Measurements from ENCODE around the gene FCHSD1.

FCHSD1 gene

DNA sequence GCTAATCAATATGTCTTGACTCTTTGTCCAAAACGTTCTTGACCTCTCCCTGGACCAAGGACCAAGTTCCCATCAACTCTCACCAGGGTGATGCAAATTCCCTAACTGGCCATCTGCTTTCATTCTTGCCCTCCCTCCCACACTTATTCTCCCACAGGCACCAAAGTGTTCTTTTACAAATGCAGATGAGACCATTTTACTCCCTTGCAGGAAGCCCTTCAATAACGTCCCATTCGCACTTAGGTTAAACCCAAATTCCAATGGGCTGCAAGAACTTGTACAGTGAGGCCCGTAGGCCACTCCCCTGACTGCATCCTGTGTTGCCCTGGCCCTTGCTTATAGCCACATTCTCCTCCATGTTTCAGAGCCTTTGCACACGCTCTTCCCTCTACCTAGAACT, 23.5 kb upstream of the FCHSD1 start:
- TF ChIP-seq, protein P1, sequence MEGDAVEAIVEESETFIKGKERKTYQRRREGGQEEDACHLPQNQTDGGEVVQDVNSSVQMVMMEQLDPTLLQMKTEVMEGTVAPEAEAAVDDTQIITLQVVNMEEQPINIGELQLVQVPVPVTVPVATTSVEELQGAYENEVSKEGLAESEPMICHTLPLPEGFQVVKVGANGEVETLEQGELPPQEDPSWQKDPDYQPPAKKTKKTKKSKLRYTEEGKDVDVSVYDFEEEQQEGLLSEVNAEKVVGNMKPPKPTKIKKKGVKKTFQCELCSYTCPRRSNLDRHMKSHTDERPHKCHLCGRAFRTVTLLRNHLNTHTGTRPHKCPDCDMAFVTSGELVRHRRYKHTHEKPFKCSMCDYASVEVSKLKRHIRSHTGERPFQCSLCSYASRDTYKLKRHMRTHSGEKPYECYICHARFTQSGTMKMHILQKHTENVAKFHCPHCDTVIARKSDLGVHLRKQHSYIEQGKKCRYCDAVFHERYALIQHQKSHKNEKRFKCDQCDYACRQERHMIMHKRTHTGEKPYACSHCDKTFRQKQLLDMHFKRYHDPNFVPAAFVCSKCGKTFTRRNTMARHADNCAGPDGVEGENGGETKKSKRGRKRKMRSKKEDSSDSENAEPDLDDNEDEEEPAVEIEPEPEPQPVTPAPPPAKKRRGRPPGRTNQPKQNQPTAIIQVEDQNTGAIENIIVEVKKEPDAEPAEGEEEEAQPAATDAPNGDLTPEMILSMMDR (IDR thresholded peaks at IDR 0.05; ENCODE audit: insufficient read depth, low read depth, low read length, missing control alignments): no peak
- no peak overlapping the region for H3K4me3 ChIP-seq (ENCODE audit: low read length)

DNA sequence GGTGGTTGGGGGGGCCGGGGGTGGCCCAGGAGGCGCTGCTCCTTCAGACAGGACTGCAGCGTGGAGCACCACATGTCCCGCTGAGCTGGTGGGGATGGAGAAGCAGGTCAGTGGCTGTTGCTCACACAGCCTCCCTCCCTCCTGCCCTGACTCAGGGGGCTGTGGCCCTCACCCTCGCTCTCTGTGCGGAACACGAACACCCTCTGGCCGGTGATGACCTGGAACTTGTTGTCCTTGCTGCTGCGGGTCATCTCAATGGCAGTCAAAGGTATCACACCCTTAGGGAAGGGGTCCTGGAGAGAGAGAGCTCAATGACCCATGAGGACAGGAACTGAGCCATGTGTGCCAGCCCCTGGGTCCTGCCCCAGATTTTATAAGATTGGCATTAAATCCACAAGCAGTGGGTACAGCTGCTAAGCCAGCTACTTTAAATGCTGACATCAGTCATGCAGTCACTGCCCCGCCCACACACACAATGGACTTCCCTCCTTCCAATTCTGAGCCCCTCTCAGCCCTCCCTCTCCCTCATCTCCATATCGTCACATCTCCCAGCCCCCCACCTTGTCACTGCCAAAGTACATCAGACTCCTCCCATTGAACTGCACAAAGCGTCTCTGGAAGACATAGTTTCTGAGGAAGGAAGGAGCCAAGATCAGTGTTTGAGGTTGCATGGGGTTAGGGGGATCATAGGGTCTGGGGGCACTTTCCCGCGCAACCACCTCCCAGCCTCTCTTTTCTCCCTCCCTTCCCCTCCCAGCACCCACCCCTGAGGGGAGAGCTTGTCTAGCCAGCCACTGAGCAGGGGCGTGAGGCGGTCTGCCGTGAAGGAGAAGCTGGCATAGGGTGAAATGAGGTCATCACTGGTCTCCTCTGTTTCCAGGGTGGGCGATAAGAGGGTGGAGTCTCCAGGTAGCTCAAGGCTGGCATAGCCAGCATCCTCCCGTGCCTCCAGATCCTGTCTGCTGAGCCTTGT, 21.9 kb upstream of the FCHSD1 start:
- TF ChIP-seq, protein P1 (IDR thresholded peaks at IDR 0.05; ENCODE audit: insufficient read depth, low read depth, low read length, missing control alignments): no peak
- no peak overlapping the region for H3K4me3 ChIP-seq (ENCODE audit: low read length)
- no peak for DNase-seq (ENCODE audit: low read depth)

More for the DNA sequence above, 23.5 kb upstream of the FCHSD1 start:
- DNase-seq (ENCODE audit: low read depth): no peak

DNA sequence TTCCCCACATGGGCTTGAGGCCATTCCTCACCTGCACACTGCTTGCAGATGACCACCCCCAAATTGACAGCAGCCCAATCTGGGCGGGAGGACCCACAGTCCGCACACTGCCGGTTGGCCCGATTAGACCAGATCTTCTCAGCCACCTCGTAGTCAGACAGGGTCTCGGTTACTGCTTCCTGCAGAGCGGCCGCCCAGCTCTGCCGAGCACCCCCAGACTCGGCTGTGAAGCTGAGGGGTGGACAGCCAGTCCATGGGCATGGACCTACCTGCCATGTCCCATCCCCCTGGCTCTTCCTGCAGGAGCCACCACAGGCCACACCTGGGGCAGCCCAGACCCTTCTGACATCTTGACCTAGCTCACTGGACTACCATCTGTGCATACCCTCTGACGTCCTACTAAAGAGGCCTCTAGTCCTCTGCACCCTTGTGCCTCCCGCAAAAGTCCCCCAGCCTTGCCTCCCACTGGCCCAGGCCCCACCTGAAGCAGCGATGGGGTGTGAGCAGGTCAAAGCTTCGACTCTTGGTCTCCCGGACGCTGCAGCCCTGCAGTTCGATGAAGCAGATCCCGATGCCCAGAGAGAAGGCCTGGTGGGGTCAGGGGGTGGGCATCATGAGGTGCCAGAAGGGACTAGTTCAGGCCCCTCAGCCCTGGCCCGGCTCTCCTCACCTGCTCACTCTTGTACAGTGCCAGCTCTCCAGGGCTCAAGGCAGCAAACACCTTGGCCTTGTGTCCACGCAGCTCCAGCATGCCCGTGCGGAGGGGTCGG, 21.0 kb upstream of the FCHSD1 start:
- TF ChIP-seq, protein P1 (IDR thresholded peaks at IDR 0.05; ENCODE audit: insufficient read depth, low read depth, low read length, missing control alignments): no peak
- H3K4me3 ChIP-seq (ENCODE audit: low read length): no peak overlapping the region
- DNase-seq (ENCODE audit: low read depth): no peak

DNA sequence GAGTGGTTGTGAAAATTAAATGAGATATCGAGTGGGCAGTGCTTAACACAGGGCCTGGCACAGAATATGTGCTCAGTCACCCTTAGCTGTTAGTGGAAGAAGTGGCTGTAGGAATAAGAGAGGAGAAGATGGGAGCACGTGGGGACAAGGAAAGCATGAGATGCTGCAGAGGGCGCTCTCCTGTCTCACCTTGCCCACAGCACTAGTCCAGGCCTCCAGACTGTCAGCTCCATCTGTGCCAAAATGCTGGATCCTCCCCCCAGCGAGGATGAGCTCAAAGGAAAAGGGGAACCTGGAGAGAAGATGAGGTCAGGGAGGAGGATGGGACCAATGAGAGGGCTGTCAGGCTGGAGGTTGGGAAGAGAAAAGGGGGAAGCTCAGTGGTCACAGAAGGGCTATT, 18.3 kb upstream of the FCHSD1 start:
- no peak for DNase-seq (ENCODE audit: low read depth)
- TF ChIP-seq, protein P1 (IDR thresholded peaks at IDR 0.05; ENCODE audit: insufficient read depth, low read depth, low read length, missing control alignments): no peak

DNA sequence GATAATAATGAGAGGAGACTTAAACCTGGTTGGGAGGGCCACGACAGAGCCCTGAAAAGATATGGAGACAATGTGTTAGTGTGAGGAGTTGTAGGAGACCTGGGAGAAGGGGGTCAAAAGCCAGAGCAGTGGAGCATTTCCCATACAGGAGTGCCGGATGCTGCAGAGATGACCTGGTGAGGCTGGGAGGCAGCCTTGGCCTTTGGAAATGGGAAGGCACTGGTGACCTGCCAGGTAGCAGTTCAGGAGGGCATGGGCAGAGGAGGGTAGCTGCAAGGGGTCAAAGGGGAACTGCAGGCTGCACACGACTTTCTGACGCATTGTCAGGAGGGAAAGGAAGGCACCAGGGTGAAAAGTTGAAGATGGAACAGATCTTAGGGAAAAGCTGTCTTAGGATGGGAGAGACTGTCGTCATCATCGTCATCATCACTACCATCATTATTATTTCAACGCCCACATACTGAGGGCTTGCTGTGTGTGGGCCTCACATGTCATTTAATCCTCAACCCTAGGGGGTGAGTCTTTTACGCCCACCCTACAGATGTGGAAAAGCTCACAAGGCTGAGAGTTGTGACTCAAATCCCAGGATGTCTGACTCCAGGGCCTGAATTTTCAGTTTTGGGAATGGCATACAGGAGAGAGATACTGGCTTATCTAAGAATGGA, 17.5 kb upstream of the FCHSD1 start:
- TF ChIP-seq, protein P1 (IDR thresholded peaks at IDR 0.05; ENCODE audit: insufficient read depth, low read depth, low read length, missing control alignments): no peak
- no peak for DNase-seq (ENCODE audit: low read depth)
- no peak overlapping the region for H3K4me3 ChIP-seq (ENCODE audit: low read length)

More for the DNA sequence above, 18.3 kb upstream of the FCHSD1 start:
- H3K4me3 ChIP-seq (ENCODE audit: low read length): no peak overlapping the region

DNA sequence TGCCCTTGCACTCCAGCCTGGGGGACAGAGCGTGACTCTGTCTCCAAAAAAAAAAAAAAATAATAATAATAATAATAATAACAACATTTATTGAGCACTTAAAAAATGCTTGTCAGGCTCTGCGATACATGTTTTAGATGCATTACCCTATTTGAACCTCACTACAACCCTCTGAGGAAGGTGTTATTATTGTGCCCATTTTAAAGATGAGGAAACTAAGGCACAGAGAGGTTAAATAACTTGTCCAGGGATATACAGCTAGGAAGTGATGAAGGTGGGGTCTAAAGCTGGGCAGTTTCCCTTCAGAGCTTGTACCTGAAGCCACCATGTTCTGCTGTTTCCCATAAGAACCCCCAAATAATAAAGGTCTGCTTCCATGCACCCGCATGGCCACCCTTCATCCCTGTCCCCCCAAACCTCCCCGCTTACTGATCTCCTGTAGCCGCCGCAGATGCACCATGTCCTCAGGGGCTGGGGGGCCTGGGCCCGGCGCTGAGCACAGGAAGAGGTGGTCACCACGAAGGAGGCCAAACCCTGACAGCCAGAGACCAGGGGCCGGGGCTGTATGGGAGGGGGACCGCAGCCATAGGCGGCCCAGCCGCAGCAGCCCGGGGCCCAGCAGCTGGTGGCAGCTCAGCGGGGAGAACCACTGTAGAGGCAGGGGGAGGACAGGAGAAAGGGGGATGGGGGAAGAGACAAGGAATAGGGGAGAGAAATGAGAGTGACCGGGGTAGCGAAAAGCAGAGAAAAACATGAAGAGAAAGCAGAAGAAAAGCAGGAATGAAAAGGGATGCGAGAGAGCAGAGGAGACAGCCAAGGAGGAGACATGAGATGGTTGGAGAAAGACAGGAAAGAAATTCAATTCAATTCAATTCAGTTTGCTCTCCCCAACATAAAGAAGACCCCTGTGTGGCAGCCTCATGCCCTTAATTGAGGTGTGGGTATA, 15.1 kb upstream of the FCHSD1 start:
- H3K4me3 ChIP-seq (ENCODE audit: low read length): no peak overlapping the region
- no peak for DNase-seq (ENCODE audit: low read depth)
- TF ChIP-seq, protein P1 (IDR thresholded peaks at IDR 0.05; ENCODE audit: insufficient read depth, low read depth, low read length, missing control alignments): no peak
